Spleen (tissue), 7 donors: Measurements from ENCODE around the gene CEP95.
"Not testable (repeated sequence)": the region's sequence is repeated elsewhere in the genome, so short reads cannot be mapped to it uniquely, and the experiment has no call there.

Experiments
- CTCF ChIP-seq, 11 experiments: fragments of 200-600 bp in 7 of 11; fragments of 450-650 bp in 4 of 11; sonication (generic) in 4 of 11; IDR thresholded peaks in 8 of 11; conservative IDR thresholded peaks in 3 of 11; 1 replicate in 7 of 11; 2 replicates in 4 of 11; pipeline versions ENCODE4 v1.4.0 to v1.8.0; 2016 to 2021; ENCODE audit warnings: antibody characterized with exemption in 11 of 11, inconsistent platforms in 4 of 11, mild to moderate bottlenecking in 1 of 11
- POLR2A ChIP-seq, 3 donors: fragments of 450-650 bp; IDR thresholded peaks; one replicate each; pipeline ENCODE4 v1.5.1; 2017; ENCODE audit warnings: antibody characterized with exemption in 3 of 3, mild to moderate bottlenecking in 1 of 3
- POLR2AphosphoS5 ChIP-seq, 3 donors: sonication (generic); formaldehyde crosslinking; IDR thresholded peaks; one replicate each; pipeline ENCODE4 v1.5.1; 2017; ENCODE audit warnings: antibody characterized with exemption in 3 of 3
- donor health status: DM: no; HTN: no; CAD: no; lungs with moderate emphysema.
- donor health status: DM: no; HTN: no; CAD: no.
- donor health status: DM: no; HTN: no; CAD: no.

DNA sequence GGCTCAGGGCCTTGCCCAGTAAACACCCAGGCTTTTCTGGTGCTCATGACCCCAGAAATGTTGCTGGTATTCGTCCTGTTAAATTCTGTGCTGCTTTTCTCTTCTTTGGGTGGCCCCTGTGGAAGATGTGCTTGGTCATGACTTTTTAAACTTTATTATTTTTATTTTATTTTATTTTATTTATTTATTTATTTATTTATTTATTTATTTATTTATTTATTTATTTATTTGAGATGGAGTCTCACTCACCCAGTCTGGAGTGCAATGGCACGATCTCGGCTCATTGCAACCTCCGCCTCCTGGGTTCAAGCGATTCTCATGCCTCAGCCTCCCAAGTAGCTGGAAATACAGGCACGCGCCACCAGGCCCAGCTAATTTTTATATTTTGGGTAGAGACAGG lies 47.0 kb upstream of the CEP95 start:
- not testable (repeated sequence) for TF ChIP-seq CTCF (IDR thresholded peaks at IDR 0.05 in 8 of 11, conservative IDR thresholded peaks at IDR 0.05 in 3 of 11); POLR2A (IDR thresholded peaks at IDR 0.05); POLR2AphosphoS5 (IDR thresholded peaks at IDR 0.05)
